PC-3 (cell line): ENCODE measurements around the gene TPP2.

Experiments
- CTCF ChIP-seq: fragments of 300-600 bp; sonication (generic); conservative IDR thresholded peaks from 2 replicates; pipeline ENCODE4 v1.5.1; 2017; ENCODE audit warnings: antibody characterized with exemption, low read depth, mild to moderate bottlenecking, low read length
- EZH2 ChIP-seq: fragments of 300-600 bp; sonication (generic); IDR thresholded peaks from one replicate; pipeline ENCODE4 v1.6.1; 2017; ENCODE audit warnings: antibody characterized with exemption, mild to moderate bottlenecking, low read length; ENCODE audit not compliant: unreplicated experiment

GRCh38 chr13:102704238-102705058, 107.7 kb downstream of the TPP2 start:
- no peak for TF ChIP-seq CTCF
- TF ChIP-seq EZH2: no peak
